Left cardiac atrium (tissue), 4 donors: ENCODE results near the gene RIPK3. TPM values are rescaled to one million over a fixed set of nuclear protein-coding genes. Genes with fewer than 3 reads are reported as not detected.

Source experiments
- ATAC-seq, 2 donors: fragments of 200-7000 bp; cut with Tn5 transposase; one replicate each; pipeline ENCODE4 v1.9.1; 2020; ENCODE audit warnings: mild to moderate bottlenecking in 2 of 2, moderate library complexity in 2 of 2
- DNase-seq: peaks from one replicate; pipeline ENCODE4 v3.0.0-alpha.2; 2020
- intact Hi-C, 2 donors: fragments of 100-400 bp; cut with DNase I; formaldehyde crosslinking; loops; one replicate each; pipeline versions ENCODE4 v1.14.1 to v1.15.1; 2022 to 2023
- total RNA-seq, 2 donors: library from RNA; stranded (reverse); fragmentation: NEBNext Ultra II Directional; extraction: Animal tissue kit (Norgen Biotek cat#: 25700); gene quantifications; one replicate each; pipeline ENCODE4 v1.2.1, GENCODE V29; 2021
- donor health status: DM: no; HTN: yes; CAD: no.
- donor health status: DM: no; HTN: yes; CAD: no; lungs with severe emphysema.
- donor health status: DM: yes; HTN: yes; CAD: no.
- donor health status: Dilated cardiomyopathy.

The RIPK3 gene
- total RNA-seq, 2 donors from 2014 or later = 6.5 to 6.7 TPM

GRCh38 chr14:24312736-24313507 lies 26.9 kb downstream of the RIPK3 start:
- DNase-seq (no peak), ATAC-seq (no peak)
- intact Hi-C loops = no loop called here

GRCh38 chr14:24311837-24312615 lies 27.8 kb downstream of the RIPK3 start:
- no peak for DNase-seq
- intact Hi-C loops = no loop called here
- no peak for ATAC-seq

DNA sequence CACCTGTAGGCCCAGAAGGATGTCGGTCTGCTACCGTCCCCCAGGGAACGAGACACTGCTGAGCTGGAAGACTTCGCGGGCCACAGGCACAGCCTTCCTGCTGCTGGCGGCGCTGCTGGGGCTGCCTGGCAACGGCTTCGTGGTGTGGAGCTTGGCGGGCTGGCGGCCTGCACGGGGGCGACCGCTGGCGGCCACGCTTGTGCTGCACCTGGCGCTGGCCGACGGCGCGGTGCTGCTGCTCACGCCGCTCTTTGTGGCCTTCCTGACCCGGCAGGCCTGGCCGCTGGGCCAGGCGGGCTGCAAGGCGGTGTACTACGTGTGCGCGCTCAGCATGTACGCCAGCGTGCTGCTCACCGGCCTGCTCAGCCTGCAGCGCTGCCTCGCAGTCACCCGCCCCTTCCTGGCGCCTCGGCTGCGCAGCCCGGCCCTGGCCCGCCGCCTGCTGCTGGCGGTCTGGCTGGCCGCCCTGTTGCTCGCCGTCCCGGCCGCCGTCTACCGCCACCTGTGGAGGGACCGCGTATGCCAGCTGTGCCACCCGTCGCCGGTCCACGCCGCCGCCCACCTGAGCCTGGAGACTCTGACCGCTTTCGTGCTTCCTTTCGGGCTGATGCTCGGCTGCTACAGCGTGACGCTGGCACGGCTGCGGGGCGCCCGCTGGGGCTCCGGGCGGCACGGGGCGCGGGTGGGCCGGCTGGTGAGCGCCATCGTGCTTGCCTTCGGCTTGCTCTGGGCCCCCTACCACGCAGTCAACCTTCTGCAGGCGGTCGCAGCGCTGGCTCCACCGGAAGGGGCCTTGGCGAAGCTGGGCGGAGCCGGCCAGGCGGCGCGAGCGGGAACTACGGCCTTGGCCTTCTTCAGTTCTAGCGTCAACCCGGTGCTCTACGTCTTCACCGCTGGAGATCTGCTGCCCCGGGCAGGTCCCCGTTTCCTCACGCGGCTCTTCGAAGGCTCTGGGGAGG lies 28.9 kb downstream of the RIPK3 start, which contains the start of gene LTB4R:
LTB4R (plus strand) TSS at position 857 of the 959 bp plus-strand sequence. CDS start 4,150 bp downstream, outside the sequence.
- DNase-seq (peak; percentile 82), ATAC-seq (peak; percentile 87 to 90)
- intact Hi-C loops = no loop called here

- intact Hi-C loops = no loop called here
- ATAC-seq (no peak), DNase-seq (no peak)
These were observed 29.5 kb downstream of the RIPK3 start for GRCh38 chr14:24310265-24310645.

- intact Hi-C loops = no loop called here
- ATAC-seq = no peak
- no peak for DNase-seq
These were observed 30.1 kb downstream of the RIPK3 start, which contains the start of gene LTB4R2 for GRCh38 chr14:24309538-24310264. Gene LTB4R2, plus strand, starts transcription at chr14:24310140. Its CDS starts 525 bp downstream, at chr14:24310665.

- ATAC-seq (no peak), DNase-seq (no peak)
- intact Hi-C loops = no loop called here
These were observed 31.3 kb downstream of the RIPK3 start for GRCh38 chr14:24308342-24309124.

GRCh38 chr14:24307575-24308341 lies 32.0 kb downstream of the RIPK3 start, which contains the start of gene CIDEB:
Gene CIDEB, minus strand, starts transcription at chr14:24307977. Its CDS starts 119 bp downstream, at chr14:24307858.
- DNase-seq (peak; percentile 55), ATAC-seq (peak in 1 of 2 donors; percentile 5)
- intact Hi-C loops = no loop called here

- ATAC-seq = no peak
- intact Hi-C loops = no loop called here
- no peak for DNase-seq
These were observed 32.6 kb downstream of the RIPK3 start for GRCh38 chr14:24307156-24307574.

GRCh38 chr14:24304019-24304387 lies 35.8 kb downstream of the RIPK3 start:
- intact Hi-C loops = no loop called here
- no peak for ATAC-seq
- DNase-seq = no peak

DNA sequence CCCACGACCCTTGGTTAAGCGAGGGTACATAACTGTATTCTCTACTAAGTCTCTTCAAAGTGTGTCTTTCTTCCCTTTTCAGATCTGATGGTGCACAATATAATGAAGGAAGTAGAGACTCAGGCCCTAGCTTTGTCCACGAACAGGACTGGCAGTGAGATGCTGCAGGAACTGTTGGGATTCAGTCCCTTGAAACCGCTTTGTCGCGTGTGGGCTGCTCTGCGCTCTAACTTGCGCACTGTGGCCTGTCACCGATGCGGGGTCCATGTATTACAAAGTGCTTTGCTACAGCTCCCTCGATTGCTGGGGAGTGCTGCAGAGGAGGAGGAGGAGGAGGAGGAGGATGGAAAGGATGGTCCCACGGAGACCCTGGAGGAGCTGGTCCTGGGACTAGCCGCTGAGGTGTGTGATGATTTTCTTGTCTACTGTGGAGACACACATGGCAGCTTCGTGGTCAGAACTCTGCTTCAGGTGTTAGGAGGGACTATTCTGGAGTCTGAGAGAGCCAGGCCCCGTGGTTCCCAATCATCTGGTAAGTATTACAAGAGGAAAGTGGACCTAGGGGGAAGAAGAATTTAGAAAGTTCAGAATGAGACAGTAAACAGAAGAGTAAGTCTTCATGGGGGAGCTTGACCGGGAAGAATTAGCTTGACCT lies 39.3 kb downstream of the RIPK3 start:
- ATAC-seq (no peak), DNase-seq (no peak)
- intact Hi-C loops = no loop called here

DNA sequence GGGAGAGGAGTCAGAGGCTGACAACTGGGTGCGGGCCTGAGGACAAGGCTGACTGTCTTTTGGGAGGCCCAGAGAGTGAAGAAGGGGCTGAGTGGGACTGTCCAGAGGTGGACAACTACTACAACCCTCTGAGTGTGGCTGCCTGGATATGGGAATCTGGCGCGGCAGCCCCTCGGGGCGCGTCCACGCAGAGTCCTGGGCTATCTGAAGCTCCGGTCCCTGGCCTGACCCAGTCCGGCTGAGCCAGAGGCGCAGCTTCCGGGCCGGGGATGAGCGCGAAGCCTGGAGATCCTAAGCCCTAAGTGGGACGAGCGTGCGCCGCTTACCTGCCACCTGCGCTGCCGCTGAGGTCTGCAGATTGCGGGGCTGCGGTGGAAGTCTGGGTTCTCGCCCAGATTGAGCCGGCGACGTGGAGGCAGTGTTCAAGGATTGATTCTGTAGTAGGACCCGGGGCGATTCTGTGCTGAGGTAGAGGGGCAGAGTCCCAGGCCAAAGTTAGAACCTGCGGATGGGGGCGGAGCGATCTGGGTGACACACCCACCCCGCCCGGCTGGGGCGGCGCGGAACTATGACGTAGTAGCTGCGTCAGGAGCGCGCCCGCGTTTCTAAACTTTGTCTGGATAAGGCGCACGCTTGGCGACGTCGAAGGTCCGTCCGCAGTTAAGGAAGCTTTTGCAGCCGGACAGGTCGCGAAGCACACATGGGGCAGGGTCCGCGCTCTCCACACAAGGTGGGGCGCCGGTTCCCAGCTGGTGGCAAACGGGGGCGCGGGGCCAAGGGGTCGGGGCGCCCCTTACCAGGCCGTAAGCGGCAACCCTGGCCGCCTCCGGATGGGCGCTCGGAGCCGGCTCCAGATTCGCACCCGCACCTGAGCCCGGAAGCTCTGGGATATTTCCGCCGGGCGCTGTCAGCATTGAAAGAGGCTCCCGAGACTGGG lies 40.3 kb downstream of the RIPK3 start, which contains the start of the genes DHRS1 and NOP9:
DHRS1 (minus strand) TSS at position 526 of the 937 bp plus-strand sequence. CDS start 674 bp downstream, outside the sequence.
NOP9 (plus strand) TSS at position 596 of the 937 bp plus-strand sequence; CDS start at position 701, 105 bp downstream.
- ATAC-seq (peak; percentile 91 to 95), DNase-seq (peak; percentile 92)
- intact Hi-C loops = no loop called here

DNA sequence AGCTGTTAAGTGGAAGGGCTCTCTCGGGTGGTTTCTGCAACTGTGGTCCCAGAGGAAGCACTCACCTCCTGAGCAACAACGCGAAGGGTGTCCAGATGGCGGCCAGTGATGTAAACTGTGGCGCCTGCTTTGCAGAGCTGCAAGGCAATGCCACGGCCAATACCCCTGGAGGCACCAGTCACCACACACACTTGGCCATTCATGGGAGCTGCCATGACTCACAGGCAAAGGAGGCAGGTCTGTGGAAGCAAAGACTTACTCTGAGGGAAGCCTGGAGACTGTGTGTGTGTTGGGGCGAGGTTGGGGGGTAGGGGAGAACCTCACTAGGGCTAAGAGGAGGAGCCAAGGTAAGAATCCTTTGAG lies 40.9 kb downstream of the RIPK3 start:
- DNase-seq (no peak), ATAC-seq (peak in 1 of 2 donors; percentile 24)
- intact Hi-C loops = no loop called here

- intact Hi-C loops = no loop called here
- no peak for DNase-seq
- peak in 1 of 2 donors; percentile 9 for ATAC-seq
These were observed 42.4 kb downstream of the RIPK3 start for GRCh38 chr14:24297190-24297964.
